K562 (cell line): Measurements from ENCODE around the gene SPIN3. TPM values are rescaled to one million over a fixed set of nuclear protein-coding genes. Genes with fewer than 3 reads are reported as not detected.

Source experiments
- BRF2 ChIP-seq: IDR thresholded peaks from 3 replicates; pipeline ENCODE4 v1.6.1; 2011; ENCODE audit warnings: borderline replicate concordance, mild to moderate bottlenecking; ENCODE audit not compliant: insufficient read length, insufficient read depth
- GATAD2A ChIP-seq: fragments of 450-650 bp; IDR thresholded peaks from 2 replicates; pipeline ENCODE4 v1.6.1; 2017
- MNT ChIP-seq, 2 experiments: fragments of 450-650 bp; conservative IDR thresholded peaks; 2 replicates each; pipeline ENCODE4 v1.6.1; 2017; ENCODE audit warnings: mild to moderate bottlenecking in 2 of 2, moderate library complexity in 2 of 2
- MYBL2 ChIP-seq, 2 experiments: fragments of 450-650 bp in 1 of 2; sonication (generic) in 1 of 2; formaldehyde crosslinking in 1 of 2; IDR thresholded peaks; 2 replicates each; pipeline versions ENCODE4 v1.6.1 to v1.8.1; 2017 to 2022; ENCODE audit warnings: borderline replicate concordance in 1 of 2, inconsistent platforms in 1 of 2, low read depth in 1 of 2, mild to moderate bottlenecking in 1 of 2, missing genetic modification reagents in 1 of 2, moderate library complexity in 1 of 2
- NFXL1 ChIP-seq: fragments of 450-650 bp; formaldehyde crosslinking; IDR thresholded peaks from 2 replicates; pipeline ENCODE4 v1.4.0; 2021; ENCODE audit warnings: mild to moderate bottlenecking
- NONO ChIP-seq, 2 experiments: fragments of 200-400 bp in 1 of 2; fragments of 450-650 bp in 1 of 2; formaldehyde crosslinking in 1 of 2; IDR thresholded peaks; 2 replicates each; pipeline ENCODE4 v1.6.1; 2017; ENCODE audit warnings: low read depth in 2 of 2, mild to moderate bottlenecking in 2 of 2, moderate library complexity in 2 of 2, low read length in 1 of 2
- POLR2H ChIP-seq: IDR thresholded peaks from 2 replicates; pipeline ENCODE4 v1.6.1; 2016; ENCODE audit warnings: missing genetic modification characterization, low read depth, mild to moderate bottlenecking, control low read depth, missing compliant biosample characterization, moderate library complexity
- SP2 ChIP-seq: IDR thresholded peaks from 2 replicates; pipeline ENCODE4 v1.6.1; 2011; ENCODE audit warnings: mild to moderate bottlenecking, low read depth, low read length, moderate library complexity; ENCODE audit not compliant: poor library complexity, severe bottlenecking; ENCODE audit errors: extremely low read depth
- STAG1 ChIP-seq: sonication (generic); formaldehyde crosslinking; IDR thresholded peaks from 2 replicates; pipeline ENCODE4 v1.5.0; 2020; ENCODE audit warnings: missing genetic modification reagents, borderline replicate concordance
- TAF9B ChIP-seq: fragments of 450-650 bp; IDR thresholded peaks from 2 replicates; pipeline ENCODE4 v1.6.1; 2018; ENCODE audit warnings: mild to moderate bottlenecking; ENCODE audit not compliant: partially characterized antibody
- ZNF134 ChIP-seq: fragments of 250-450 bp; sonication (Bioruptor Pico); conservative IDR thresholded peaks from 2 replicates; pipeline ENCODE4 v1.4.0; 2020
- ZNF507 ChIP-seq: conservative IDR thresholded peaks from 2 replicates; pipeline ENCODE4 v1.6.1; 2017; ENCODE audit warnings: missing genetic modification characterization, missing compliant biosample characterization
- ZNF740 ChIP-seq, 3 experiments: fragments of 200-800 bp in 1 of 3; sonication (Bioruptor generic) in 1 of 3; sonication (generic) in 1 of 3; formaldehyde crosslinking in 1 of 3; IDR thresholded peaks; 2 replicates each; pipeline versions ENCODE4 v1.6.1 to v1.8.0; 2016 to 2022; ENCODE audit warnings: mild to moderate bottlenecking in 2 of 3, missing compliant biosample characterization in 2 of 3, missing genetic modification characterization in 2 of 3, missing genetic modification reagents in 1 of 3
- polyA plus RNA-seq, 8 experiments: library from polyadenylated mRNA; depleted of rRNA in 4 of 8; stranded (reverse) in 5 of 8; unstranded in 3 of 8; fragments of >200 nt; fragmentation: Nextera tagmentation in 2 of 8; fragmentation: Illumina TruSeq in 1 of 8; extraction: Ambion mirVana in 2 of 8; extraction: Trizol in 1 of 8; gene quantifications; 2 replicates each; pipeline versions ENCODE4 v1.2.1 to v1.2.3, GENCODE V29; 2011 to 2014; ENCODE audit warnings: inconsistent platforms in 1 of 8, missing spikeins in 1 of 8
- total RNA-seq, 7 experiments: library from RNA; depleted of rRNA in 6 of 7; stranded (reverse); fragments of >200 nt in 6 of 7; fragmentation: Illumina TruSeq in 2 of 7; extraction: Trizol in 2 of 7; gene quantifications; 2 replicates each; pipeline versions ENCODE4 v1.2.1 to v1.2.3, GENCODE V29; 2011 to 2021; ENCODE audit warnings: low replicate concordance in 1 of 7

Gene SPIN3
- total and polyA plus RNA-seq, 9 of the 15 experiments (the other 6 are each of a cell fraction or from before 2014, with no cell fraction given) = 1.6 to 8.0 (median 6.4) TPM

- no peak for TF ChIP-seq MYBL2 (IDR thresholded peaks at IDR 0.05; ENCODE audit: low read depth)
- no peak for TF ChIP-seq MYBL2 (CRISPR knock-in tag; IDR thresholded peaks at IDR 0.05; ENCODE audit: borderline replicate concordance)
- TF ChIP-seq POLR2H (tag) = peak; percentile 54; the same call in 1 of the 2 replicates
- no peak for TF ChIP-seq NFXL1 (CRISPR knock-in tag)
- no peak for TF ChIP-seq BRF2
- no peak for TF ChIP-seq ZNF507
- peak; percentile 46 for TF ChIP-seq TAF9B
- TF ChIP-seq MNT (conservative IDR thresholded peaks at IDR 0.05) = peak; percentile 45 to 58
- no peak for TF ChIP-seq SP2
- TF ChIP-seq STAG1 (CRISPR knock-in tag) = no peak
- no peak for TF ChIP-seq ZNF740 (CRISPR knock-in tag; IDR thresholded peaks at IDR 0.05)
- TF ChIP-seq ZNF740 (tag; IDR thresholded peaks at IDR 0.05) = no peak
- no peak for TF ChIP-seq GATAD2A
- TF ChIP-seq NONO (IDR thresholded peaks at IDR 0.05; ENCODE audit: low read depth in 2 of 2, low read length in 1 of 2) = no peak
- TF ChIP-seq ZNF134 (CRISPR knock-in tag) = no peak
These were observed at the start of gene SPIN3 (continued) for GRCh38 chrX:56995271-56995994.
